ENCODE results near the gene HTT.

The HTT gene

GRCh38 chr4:3223956-3224748, 149.7 kb downstream of the HTT start:
- DNase-seq, result no peak

DNA sequence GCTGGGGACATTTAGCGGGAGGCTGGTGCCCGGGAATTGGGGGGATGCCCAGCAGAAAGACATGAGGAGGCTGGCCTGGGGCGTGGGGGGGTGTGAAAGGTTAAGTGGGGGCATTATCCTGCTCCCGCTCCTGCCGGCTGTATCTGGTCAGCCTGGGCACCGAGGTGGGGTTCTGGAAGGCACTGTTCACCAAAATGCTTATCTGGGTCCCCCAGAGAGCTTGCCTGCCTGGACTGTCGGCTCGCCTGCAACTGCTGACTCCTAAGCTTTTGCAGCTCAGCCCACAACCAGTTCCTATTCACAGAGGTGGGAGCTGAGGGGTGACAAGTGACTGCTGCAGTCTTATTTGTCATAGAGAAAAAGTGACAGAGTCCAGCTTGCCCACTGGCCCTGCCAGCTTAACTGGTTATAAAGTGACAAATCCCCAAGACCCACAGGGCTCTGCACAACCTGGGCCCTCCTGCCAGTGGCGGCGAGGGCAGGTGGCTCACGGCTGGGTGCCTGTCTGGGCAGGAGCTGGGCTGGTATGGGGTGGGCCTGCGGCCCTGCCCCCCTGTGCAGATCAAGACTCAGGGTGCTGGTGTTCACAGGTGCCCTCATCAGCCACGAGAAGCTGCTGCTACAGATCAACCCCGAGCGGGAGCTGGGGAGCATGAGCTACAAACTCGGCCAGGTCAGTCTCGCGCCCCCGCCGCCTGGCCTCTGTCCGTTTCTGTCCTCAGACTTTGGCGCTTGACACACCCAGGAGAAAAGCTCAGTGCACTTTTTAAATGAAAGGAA, 150.8 kb downstream of the HTT start:
- DNase-seq, result no peak

- DNase-seq, result no peak
Measured at GRCh38 chr4:3225936-3226335, 151.5 kb downstream of the HTT start.

DNA sequence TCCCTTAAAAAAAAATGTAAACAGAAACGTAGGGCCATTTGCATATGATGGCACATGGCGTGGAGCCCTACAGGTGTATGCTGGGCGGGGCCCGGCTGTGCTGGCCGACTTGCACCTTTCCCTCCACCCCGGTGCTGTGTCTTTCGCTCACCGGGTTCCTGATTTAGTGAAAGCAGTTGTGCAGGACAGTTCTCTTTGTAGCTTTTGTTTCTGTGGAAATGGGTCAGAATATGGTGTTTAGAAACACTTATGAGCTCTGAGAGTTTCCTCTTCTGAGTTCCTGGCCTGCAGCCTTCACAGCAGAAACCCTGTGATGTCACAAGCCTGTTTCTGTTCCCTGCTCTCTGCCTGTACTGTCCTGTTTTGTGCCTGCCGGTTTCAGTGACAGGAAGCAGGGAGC, 152.0 kb downstream of the HTT start:
- peak; percentile 54 for DNase-seq

- no peak for DNase-seq
Measured at GRCh38 chr4:3226944-3227343, 152.5 kb downstream of the HTT start.

GRCh38 chr4:3227878-3228675, 153.6 kb downstream of the HTT start:
- no peak for DNase-seq

DNA sequence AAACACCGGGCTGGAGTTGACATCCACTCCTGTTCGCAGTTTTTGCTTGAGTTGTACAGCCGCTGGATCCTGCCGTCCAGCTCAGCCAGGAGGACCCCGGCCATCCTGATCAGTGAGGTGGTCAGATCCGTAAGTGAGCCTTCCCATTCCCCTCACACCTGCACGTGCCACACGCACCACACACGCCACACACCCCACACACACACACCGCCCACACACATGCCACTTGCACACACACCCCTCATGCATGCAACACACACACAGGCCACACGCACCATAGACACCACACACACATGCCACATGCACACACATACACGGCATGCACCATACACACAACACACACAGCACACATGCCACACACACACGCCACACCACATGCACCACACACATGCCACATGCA, 154.4 kb downstream of the HTT start:
- DNase-seq, result no peak

DNA sequence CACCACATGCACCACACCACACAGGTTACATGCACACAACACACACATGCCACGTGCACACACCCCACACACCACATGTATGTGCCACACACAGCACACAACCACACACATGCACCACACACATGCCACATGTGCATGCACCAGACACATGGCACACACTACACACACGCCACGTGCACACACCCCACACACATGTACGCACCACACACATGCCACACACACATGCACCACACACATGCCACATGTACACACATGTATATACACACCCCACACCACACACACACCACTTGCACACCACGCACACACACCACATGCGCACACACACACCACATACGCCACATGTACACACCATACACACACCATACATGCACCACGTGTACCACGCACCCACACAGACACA, 154.8 kb downstream of the HTT start:
- DNase-seq, result no peak

- no peak for DNase-seq
Measured at GRCh38 chr4:3229964-3230363, 155.5 kb downstream of the HTT start.

DNA sequence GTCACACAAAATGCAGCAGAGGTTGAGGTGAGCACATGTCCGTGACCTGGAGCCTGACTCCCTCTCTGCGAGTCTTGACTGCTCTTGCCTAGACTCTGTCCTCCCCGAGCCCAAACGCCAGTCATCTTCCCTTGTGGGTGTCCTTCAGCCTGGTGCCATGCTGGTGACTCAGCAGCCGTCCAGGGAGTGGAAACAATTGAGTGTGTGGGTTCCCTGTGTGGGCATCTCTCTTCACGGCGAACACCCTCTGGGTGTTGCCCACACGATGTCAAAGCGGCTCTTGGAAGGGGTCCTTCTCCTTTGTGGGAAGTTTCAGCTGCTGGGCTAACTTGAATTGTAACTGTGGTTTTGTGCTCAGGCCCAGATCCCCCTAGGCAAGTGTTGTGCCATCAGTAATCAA, 157.0 kb downstream of the HTT start:
- no peak for DNase-seq

DNA sequence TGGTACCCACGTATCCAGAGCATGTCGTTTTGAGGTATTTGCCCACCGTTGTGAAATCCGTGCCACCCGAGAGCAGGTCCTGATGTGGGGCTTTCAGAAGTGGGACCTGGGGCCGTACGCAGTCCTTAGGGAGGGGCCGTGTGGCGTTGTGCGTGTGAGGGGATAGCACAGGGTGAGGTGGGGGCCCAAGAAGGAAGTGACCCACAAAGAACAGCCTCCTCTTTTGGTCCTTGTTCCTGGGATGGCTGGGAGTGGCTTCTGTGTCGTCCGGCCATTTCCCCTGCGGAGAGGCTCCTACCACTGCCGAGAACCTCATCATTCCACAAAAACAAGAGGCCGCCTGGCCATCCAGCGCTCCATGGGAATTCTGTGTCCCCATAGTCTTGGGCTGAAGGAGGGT, 157.5 kb downstream of the HTT start:
- DNase-seq, result no peak

- DNase-seq, result no peak
Measured at GRCh38 chr4:3232871-3233271, 158.4 kb downstream of the HTT start.

- DNase-seq, result no peak
Measured at GRCh38 chr4:3233391-3234071, 159.1 kb downstream of the HTT start.

DNA sequence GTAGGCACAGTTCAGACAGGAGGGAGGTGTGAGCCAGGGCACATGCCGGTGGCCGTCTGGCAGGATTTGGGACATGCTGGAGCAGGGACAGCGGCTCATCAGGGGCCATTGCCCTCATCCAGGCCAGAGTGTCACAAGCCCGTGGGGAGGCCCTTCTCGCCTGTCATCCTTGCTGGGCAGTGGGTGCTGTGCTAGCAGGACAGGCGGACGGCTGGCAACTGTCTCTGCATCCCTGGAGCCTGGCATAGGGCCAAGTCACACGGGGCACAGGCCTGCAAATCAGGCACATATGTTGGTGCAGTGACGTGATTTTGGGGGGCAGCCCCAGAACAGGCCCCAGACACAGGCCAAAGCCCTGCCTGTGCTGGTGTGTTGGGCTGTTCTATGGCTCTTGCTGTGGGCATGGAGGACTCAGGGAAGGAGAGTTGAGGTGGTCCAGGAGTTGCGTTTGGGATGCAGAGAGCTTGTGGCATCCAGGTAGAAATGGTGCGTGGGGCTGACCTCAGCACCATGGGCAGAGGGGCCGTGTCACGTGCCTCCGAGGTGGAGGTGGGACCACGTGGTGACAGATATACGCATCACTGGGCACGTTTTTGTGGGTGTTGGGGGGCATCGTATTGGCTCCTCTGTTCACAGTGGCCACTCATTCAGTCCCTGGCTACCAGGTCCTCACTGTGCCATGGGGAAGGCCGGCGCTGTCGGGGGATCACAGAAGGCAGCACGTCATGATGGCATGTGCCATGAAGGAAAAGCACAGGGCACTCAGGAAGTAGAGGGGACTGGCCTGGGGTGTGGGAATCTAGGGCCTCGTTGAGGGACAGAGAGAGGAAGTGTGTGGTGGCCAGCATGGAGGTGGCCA, 159.9 kb downstream of the HTT start:
- DNase-seq, result no peak

DNA sequence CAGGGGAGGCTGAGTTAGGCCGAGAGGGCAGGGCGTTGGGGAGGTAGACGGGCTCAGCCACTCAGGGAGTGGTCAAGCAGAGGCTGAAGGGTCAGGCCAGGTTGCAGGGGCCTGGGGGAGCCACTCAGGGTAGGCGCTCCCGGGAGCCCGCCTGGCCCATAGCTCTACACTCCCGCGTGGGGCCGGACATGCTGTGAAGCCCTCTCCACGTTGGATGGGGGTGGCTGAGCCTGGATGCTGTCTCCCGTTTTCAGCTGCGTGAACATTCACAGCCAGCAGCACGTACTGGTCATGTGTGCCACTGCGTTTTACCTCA, 160.5 kb downstream of the HTT start:
- no peak for DNase-seq

GRCh38 chr4:3235581-3235980, 161.1 kb downstream of the HTT start:
- no peak for DNase-seq

DNA sequence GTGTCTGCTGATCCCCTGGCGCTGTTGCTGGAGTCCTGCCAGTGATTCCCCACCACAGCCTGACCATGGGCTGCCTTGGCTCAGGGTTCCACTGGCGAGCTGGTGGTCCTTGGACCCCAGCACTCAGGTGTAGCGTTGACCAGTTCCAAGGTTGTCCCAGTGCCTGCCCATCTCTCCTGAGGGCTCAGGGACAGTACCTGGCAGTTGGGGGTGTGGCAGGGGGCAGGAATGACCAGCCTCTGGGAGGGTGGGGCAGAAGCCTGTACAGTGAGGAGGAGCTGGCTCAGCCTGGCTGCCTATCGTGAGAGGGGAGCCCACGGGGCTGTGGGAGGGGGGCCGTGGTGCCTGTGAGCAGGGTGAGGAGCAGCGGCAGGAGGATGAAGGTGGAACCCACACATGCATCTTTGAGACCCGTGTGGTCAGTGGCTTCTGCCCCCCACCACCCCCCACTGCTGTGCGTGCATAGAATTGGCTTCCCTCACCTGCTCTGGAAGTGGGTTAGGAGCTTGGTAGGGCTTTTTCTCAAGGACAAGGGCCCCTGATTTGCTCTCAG, 161.9 kb downstream of the HTT start:
- no peak for DNase-seq

- no peak for DNase-seq
Measured at GRCh38 chr4:3237266-3237665, 162.8 kb downstream of the HTT start.

GRCh38 chr4:3237712-3238560, 163.5 kb downstream of the HTT start:
- no peak for DNase-seq

- DNase-seq, result no peak
Measured at GRCh38 chr4:3238721-3239120, 164.2 kb downstream of the HTT start.

- DNase-seq, result no peak
Measured at GRCh38 chr4:3239303-3239702, 164.8 kb downstream of the HTT start.

Measured in NCI-H526 treated with DMSO at 0.1 percent for 48 hours (cell line).